HG03354 (cell line): ENCODE data around the gene OSBPL8.

ENCODE experiments used
- ATAC-seq: cut with Tn5 transposase; IDR thresholded peaks from one replicate; pipeline ENCODE4 v1.9.1; 2021; ENCODE audit warnings: mild to moderate bottlenecking; ENCODE audit not compliant: unreplicated experiment, poor library complexity, severe bottlenecking

OSBPL8 gene

DNA sequence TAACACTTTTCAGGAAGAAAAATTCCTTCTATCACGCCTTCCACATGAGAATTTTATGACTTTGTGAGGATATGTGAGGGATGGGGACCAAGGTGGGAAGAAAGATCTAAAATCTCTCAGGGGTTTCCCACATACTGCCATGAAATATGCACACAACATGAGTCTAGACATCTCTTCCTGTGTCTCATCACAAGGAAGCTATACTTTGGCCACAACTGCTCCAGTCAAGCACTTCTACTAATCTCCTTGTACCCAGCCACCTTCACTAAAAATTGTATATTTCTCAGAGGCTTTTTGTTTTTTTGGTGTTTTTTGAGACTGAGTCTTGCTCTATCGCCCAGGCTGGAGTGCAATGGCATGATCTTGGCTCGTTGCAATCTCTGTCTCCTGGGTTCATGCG, 3.2 kb downstream of the OSBPL8 start:
- no peak for ATAC-seq

DNA sequence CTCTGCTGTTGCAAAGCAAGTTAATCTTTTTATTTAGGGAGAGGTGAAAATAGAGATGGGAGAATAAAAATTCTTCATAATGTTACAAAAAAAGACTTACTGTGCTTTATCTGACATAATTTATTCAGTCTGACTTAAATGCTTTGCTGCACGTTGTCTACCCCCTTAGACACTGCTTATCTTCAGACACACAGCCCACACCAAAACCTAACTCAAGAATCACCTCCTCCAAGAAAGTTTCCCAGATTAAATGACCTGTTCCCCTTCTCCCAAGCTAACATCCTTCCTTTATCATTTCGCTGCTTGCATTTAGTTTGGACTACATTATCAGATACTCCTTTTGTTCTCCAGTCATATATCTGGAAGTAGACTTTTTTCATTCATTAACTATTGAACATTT, 3.8 kb downstream of the OSBPL8 start:
- ATAC-seq, result no peak

DNA sequence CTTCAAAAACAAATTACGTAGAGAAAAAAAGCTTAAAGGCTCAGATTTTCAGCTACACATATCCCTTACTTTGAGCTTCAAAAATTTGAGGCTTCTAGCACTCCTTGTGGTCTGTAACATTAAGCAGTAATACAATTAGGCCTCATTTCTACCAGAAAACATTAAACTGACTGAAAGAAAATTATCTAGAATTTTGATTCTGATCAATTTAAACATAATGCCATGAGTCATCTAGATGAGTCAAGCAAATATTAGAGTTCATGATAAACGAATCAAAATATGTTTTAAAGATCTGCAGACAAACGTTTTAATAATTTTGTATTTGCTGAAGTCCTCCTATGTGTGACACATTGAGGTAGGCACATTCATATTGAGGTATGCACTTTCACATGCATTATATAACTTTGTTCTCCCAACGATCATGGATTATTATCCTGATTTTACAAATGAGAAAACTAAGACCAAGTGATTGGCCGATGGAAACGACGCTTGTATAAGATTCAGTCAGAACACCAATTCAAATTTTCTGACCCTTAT, 4.3 kb downstream of the OSBPL8 start:
- no peak for ATAC-seq

DNA sequence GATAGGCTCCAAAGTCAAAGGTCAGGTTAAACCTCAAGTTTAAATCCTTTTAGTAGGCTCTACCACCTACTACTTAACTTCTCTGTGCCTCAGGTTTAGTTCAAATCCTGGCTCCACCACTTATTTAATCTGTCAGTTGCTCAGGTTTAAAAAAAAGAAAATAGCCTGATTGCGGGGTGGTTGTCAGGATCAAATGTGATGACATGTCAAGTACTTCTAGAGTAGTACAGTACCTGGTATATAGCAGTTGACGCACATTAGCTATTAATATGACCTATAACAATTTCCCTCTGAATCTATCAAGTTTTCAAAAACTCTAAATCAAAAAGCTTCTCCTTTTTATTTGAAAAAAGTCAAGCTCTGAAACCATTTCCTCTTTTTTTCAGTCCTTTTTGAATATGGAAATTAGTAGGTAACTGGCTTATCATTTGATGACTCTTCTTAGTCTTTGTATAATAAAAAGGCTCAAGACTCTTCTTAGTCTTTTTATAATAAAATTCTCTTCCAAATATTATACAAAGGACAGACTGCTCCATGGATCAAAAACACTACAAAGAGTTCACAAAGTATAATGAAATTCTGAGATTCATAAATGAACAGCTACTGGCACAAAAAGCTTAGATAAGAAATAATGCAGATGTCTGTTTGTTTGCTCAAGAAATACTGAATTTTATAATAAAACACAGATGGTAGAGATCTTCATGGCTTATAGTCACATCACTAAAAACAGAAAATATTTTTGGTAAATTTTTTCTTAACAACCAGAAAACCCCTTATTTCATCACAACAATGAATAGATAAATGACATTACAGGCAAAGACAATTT, 5.0 kb downstream of the OSBPL8 start:
- no peak for ATAC-seq

DNA sequence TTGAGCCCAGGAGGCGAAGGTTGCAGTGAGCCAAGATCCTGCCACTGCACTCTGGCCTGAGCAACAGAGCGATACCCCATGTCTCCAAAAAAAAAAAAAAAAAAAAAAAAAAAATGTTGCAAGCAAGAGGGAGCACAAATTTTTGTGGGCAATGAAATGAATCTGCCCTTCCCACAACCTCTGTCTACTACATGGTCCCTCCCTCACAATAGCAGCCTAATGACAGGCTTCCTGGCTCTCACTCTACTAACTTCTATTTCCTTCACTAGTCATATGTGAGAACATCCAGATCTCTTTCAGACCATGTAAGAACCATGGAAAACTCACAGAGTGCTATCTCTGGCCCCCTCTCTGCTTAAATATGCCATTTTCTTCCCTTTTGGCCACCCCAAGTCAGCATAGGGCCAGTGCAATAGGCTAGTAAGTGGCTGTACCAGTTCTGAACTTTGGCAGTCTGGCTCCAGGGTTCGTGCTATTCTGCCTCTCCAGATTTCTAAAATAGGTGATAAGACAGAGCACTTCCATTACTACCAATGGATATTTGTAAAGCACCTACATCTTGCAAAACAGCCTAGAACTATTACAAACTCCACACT, 7.1 kb downstream of the OSBPL8 start:
- no peak for ATAC-seq

DNA sequence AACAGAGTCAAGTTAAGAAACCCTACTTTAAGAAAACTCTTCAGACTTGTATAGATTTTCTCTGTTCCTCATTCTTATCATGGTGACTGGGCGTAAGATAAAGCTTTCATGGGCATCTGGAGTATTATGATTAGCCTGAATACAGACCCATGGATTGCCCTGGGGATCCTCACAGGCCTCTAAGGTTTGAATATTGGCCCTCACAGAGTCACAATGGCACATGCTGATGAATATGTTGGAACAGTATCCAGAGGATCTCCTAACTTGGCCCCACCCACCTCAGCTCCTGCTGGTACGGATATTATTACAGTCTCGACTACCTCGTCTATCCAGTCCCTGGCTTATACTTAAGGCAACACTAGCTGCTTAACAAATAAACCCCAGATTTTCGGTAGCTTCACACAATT, 8.1 kb downstream of the OSBPL8 start:
- peak; percentile 51 for ATAC-seq

DNA sequence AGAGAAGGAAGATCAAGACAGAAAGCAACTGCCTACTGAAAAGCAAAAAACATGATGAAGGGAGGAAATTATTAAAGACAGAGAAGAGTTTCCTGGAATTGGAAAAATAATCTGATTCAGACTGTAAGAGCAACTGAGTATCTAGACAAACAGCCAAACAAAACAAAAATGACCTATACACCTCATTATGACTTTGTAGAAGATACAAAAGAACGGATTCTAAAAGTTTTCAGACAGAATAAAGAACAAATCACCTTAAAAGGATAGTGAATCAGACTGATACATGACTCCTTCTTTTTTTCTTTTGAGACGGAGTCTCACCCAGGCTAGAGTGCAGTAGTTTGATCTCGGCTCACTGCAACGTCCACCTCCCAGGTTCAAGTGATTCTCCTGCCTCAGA, 10.4 kb downstream of the OSBPL8 start:
- ATAC-seq, result no peak

DNA sequence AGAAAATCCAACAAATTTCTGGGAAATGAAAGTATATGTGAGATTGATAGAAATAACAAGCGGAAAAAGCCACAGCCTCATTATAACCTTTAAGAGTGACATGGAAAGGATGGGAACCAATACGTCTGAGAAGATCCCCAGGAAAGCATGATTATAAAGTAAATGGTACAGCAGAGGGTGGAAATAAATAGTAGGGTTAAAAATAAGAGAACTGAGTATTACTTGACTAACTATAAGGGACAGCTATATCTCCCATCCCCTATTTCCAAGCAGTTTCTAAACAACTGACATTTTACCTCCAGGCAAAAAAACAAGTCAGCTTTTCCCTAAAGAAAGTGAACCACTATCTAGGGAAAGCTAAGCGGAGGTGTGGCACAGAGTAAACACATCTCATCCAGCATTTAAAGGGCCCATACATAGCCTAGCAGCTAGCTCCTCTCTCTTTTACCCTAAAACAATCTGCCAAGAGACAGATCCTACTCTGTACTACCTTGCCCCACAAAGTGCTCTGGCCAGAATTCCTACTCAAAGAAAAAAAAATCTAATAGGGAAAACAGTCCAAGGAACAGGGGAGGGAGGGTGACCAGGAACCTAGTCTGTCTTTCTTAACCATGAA, 11.2 kb downstream of the OSBPL8 start:
- no peak for ATAC-seq

DNA sequence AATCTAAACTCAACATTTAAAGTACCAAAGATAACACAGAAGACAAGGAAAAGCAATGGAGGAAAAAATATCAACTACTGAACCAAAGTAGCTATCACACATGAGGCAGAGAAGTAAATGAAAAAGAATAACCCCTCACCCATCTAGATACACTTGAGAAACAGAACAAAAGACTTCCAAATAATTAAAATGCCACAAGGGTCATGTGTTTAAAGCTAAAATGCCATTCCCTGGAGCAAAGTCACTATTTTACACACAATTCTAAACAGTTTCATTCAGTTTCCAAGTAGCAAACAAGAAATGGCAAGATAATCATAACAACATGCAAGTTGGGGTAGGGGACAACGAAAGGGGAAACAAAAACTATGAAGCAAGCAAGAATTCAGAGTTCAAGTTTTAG, 12.0 kb downstream of the OSBPL8 start:
- no peak for ATAC-seq

DNA sequence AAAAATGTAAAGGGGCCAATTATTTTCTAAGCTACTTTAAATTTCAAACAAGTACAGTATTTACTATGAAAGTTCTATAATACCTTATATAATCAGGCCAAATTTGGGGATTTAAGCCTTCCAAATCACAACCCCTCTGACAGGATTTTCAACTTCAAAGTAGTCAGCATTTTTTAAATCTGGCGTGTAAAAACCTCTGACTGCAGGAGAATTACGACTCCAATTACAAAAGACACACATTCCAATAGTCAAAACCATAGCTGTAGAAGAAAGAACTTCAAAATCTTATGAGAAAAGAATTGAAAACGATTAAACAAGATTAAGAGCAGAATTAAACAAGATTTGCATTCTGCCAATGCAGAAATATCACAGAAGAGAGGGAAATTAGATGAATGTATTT, 12.7 kb downstream of the OSBPL8 start:
- ATAC-seq, result no peak

DNA sequence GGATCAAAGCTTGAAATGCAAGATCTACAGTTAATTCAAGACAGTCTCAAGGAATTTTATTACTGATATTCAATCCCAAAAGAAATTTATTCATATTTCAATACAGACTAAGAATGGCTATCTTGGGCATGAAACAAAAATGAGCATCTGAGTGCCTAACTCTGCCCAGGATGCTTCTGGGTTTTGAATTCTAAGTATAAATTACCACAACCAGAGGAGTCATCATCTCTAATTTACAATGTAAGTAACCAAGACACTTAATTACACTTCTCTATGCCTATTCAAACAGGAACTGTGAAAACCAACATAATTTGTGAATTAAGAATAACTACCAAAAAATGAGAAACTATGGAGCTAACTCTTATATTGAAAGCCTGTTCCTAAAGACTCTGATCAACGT, 14.1 kb downstream of the OSBPL8 start:
- ATAC-seq, result no peak

DNA sequence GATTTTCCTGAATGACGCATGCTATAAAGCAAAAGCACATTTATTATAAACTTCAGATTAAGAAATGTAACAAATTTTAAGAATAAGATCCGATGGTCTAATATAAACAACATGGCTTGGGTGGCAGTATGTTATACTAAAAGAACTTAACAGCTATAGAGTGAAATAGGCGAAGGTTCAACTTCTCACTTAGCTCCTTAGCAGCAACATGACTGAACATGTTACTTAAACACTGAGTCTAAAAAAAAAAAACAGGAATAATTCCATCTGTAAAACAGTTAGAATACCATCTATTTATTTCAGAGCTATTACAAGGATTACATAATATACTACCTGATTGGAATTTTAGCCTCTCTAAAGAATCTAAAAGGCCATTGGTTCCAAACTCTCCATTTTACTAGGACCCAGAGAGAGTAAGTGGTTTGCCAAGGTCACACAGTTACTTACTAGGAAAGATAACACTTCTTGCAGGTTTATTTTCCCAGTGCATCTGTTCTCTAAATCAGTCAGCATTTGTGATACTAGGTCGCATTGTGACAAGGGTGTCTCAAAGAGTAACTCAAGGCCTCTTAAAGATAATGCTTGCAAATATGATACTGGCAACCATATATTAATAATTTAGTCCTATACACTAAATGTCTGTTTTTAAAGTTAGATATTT, 14.8 kb downstream of the OSBPL8 start:
- no peak for ATAC-seq

DNA sequence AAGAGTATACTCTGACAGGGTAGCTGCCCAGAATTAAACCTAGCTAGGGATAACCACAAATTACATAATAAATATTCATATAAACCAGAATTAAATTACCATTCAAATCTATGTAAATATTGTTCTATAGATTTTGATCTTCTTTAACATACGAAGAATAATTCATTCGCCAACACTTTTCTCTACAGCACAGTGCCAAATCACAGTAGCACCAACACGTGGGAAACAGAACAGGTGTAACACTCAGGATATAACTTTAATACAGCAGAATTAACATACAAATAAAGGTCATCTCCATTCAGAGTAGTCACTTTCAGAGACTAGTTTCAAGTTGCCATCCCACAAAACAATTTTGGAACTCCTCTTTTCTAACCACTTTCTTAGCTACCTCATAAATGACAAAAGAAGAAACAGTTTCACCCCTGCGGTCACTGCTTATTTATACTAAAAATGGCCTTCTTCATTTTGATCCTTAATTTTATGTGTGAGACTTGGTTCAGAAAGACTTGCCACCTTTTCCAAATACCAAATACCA, 15.7 kb downstream of the OSBPL8 start:
- no peak for ATAC-seq

DNA sequence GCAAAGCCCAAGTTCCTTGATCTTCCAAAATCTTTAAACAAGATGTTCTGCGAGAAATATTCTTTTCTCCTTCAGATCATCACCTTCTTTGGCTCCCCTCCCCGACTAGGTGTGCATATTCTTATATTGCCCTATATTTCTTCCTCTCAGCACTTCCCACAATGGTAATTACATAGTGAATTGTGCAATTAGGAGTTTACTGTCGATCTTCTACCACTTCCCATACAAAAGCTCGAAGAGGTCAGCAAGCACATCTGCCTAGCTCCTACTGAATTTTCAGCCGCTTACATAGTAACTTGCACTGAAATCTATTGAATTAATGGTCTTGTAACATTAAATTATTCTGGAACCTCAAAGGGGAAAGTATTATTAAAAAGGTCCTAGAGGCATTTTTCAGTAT, 16.7 kb downstream of the OSBPL8 start:
- no peak for ATAC-seq

DNA sequence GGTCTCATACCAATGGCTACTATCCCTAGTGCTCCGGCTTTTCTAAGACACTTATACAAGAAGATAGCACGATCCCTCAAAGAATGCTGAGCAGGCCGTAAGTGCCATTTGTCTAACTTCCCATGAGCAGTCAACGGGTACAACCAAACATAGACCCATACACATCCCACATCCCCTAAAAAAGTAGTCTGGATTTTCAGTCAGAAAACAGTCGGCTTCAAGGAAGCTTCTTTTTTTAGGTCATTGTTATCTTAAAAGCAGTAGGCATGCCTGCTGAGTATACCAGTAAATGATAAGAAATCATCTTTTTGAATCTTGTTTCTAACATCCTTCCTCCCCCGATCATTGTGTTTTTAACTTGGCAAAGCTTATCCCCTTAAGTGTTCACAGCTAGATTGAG, 19.8 kb downstream of the OSBPL8 start:
- ATAC-seq, result no peak

DNA sequence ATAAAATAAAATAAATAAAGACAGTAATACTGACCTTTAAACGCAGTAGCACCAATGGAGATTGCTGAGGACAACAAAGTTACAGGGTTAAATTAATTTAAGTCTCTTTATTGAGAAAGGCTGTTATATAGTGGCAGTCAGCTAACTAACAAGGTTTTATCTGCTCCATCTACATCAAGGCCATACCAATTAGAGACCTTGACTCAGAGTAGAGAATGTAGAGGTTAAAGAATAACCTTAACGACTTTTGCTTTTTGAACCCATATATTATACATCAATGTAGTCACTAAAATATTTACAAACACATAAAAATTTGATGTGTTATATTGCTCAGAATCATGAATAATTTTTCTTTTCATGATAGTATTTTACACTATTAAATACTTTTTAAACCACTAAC, 21.6 kb downstream of the OSBPL8 start:
- no peak for ATAC-seq

DNA sequence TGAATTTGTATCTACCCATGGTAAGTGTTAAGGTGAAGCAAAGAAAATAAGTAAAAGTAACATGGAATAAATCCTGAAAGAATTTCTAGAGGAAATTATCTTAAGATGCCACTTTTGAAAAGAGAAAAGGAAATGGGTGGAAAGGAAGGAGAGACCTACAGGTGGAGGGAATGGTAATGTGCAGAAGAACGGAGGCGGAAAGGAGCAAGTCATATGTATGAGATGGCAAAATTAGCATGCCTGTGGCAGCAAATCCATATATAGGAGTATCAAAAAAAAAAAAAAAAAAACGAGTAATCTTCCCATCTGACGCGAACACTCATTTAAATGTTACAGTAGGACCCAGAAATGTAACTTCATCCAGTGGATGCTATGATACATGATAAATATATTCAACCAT, 23.0 kb downstream of the OSBPL8 start:
- no peak for ATAC-seq

DNA sequence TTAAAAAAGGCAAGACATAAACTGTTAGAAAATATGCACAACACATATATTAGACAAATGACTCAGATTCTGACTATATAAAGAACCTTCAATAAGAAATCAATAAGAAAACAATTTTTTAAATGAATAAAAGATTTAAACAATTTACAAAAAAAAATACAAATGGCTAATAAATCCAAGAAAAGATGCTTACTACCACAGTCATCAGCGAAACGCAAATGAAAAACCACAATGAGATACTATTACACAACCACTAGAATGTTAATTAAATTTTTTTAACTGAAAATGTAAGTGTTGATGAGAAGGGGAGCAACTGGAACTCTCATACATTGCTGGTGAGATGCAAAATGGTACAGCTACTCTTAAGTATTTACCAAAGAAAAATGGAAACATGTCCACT, 24.4 kb downstream of the OSBPL8 start:
- no peak for ATAC-seq

DNA sequence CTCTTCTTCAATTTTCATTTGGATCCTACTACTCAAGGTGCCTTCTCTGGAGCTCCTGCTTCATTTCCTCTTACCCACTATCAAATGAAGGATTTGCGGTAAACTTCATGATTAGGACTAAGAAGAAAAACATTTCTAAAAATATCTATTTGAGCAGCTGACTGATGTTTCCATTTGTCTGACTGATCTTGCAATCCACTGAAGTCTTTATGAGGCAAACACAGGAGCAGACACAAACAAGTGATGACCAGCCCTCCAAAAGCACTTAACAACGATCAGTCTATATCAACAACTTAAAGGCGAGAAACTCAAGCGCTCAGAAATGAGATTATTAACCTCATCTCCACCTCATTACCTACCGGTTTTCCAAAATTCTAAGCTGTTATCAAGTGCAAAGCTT, 26.2 kb downstream of the OSBPL8 start:
- no peak for ATAC-seq

DNA sequence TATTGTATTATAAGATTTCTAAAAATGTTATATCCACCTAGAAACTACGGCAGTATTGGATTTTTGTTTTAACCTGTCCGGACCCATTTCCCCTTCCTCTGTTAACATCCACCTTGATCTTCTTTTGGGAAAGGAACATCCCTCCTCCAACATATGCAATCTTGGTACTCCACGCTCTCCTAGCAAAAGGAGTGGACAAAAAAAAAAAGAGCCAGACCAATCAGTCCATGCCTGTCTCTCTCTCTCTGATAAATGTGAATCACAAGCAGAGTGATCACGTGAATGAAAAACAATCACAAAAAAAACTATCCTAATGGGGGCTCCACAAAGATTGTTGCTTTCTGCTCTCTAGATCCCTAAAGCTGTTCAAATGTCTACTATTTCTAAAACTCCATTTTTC, 27.1 kb downstream of the OSBPL8 start:
- ATAC-seq, result no peak
